SU-DHL-6 (cell line): Measurements from ENCODE around the gene HAP1.

ENCODE experiments used
- H2AFZ ChIP-seq: fragments of 200-600 bp; sonication (generic); 2 replicates; pipeline ENCODE4 v1.6.1; 2014; ENCODE audit warnings: low read depth, mild to moderate bottlenecking, moderate library complexity, mixed read lengths, antibody characterized with exemption, low read length; ENCODE audit not compliant: severe bottlenecking
- H3F3A ChIP-seq: fragments of 200-600 bp; shearing (Covaris generic); 2 replicates; pipeline ENCODE4 v1.6.0; 2016; ENCODE audit warnings: antibody characterized with exemption, mild to moderate bottlenecking; ENCODE audit not compliant: insufficient read depth
- H3K27ac ChIP-seq: fragments of 200-600 bp; sonication (generic); 2 replicates; pipeline ENCODE4 v1.5.1; 2016; ENCODE audit warnings: low read depth, mild to moderate bottlenecking, low read length, moderate library complexity, mixed read lengths
- H3K27me3 ChIP-seq: fragments of 200-600 bp; sonication (generic), shearing (Covaris generic); 2 replicates; pipeline ENCODE4 v1.6.0; 2014; ENCODE audit warnings: mild to moderate bottlenecking, low read length
- H3K36me3 ChIP-seq: fragments of 200-600 bp; sonication (generic); 2 replicates; pipeline ENCODE4 v1.6.1; 2014; ENCODE audit warnings: mild to moderate bottlenecking, low read length, mixed read lengths
- H3K4me2 ChIP-seq: fragments of 300-600, 200-600 bp; shearing (Covaris generic), sonication (generic); 2 replicates; pipeline ENCODE4 v1.6.0; 2014; ENCODE audit warnings: low read length, low read depth, mild to moderate bottlenecking; ENCODE audit not compliant: poor library complexity, severe bottlenecking
- H3K4me3 ChIP-seq: fragments of 200-600 bp; sonication (generic); 2 replicates; pipeline ENCODE4 v1.5.1; 2014; ENCODE audit warnings: antibody characterized with exemption, low read length, mild to moderate bottlenecking, mixed read lengths; ENCODE audit not compliant: insufficient read depth, poor library complexity, severe bottlenecking
- H3K79me2 ChIP-seq: fragments of 200-600 bp; sonication (generic); 2 replicates; pipeline ENCODE4 v1.6.1; 2014; ENCODE audit warnings: mild to moderate bottlenecking, low read length, moderate library complexity; ENCODE audit not compliant: insufficient read depth
- H3K9ac ChIP-seq: fragments of 200-600 bp; sonication (generic); 2 replicates; pipeline ENCODE4 v1.7.0; 2014; ENCODE audit warnings: mild to moderate bottlenecking, low read length
- H3K9me2 ChIP-seq: fragments of 200-600 bp; sonication (generic); replicated peaks from 2 replicates; pipeline ENCODE4 v1.6.1; 2014; ENCODE audit warnings: low read length; ENCODE audit not compliant: insufficient read depth
- H3K9me3 ChIP-seq: fragments of 200-600 bp; sonication (generic); 2 replicates; pipeline ENCODE4 v1.6.1; 2014; ENCODE audit warnings: low read length, mixed read lengths; ENCODE audit not compliant: insufficient read depth
- H4K20me1 ChIP-seq: fragments of 200-600 bp; sonication (generic); 2 replicates; pipeline ENCODE4 v1.6.1; 2014; ENCODE audit warnings: low read depth, mild to moderate bottlenecking, antibody characterized with exemption, low read length, moderate library complexity, mixed read lengths
- EZH2phosphoT487 ChIP-seq: fragments of 200-600 bp; sonication (generic), shearing (Covaris generic); conservative IDR thresholded peaks from 2 replicates; pipeline ENCODE4 v1.6.1; 2018; ENCODE audit warnings: mild to moderate bottlenecking, antibody characterized with exemption, low read length, moderate library complexity, mixed read lengths
- TF ChIP-seq, protein P1 (sequence below): fragments of 200-600 bp; sonication (generic); IDR thresholded peaks from one replicate; pipeline ENCODE4 v1.5.1; 2017; ENCODE audit warnings: antibody characterized with exemption, mild to moderate bottlenecking, low read length, moderate library complexity; ENCODE audit not compliant: insufficient read depth, poor library complexity, severe bottlenecking

HAP1 gene

DNA sequence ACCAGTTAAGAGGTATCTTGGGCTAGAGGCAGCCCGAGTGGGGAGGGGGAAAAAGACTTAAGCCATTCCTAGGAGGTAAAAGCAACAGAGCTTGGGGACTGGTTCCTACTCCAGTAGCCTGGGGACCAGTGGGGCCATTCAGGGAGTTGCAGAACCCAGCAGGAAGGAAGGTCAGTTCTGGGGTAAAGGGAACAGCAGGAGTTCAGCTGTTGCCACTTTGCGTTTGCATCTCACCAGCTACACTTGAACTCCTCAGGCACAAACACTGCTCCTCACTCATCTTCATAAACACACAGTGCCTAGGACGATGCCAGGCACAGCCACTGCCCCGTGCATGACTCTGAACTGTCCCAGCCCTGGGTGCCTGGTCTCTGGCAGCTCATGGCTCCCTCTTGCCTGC is 4.0 kb downstream of the HAP1 start:
- no peak overlapping the region for H3K9ac ChIP-seq
- no peaks in the 10 kb centered on the region for H3K36me3 ChIP-seq
- no peak overlapping the region for H2AFZ ChIP-seq
- H3K4me3 ChIP-seq = no peak overlapping the region
- H4K20me1 ChIP-seq = no peaks in the 10 kb centered on the region
- H3K79me2 ChIP-seq = no peaks in the 10 kb centered on the region
- no peaks in the 10 kb centered on the region for H3K27me3 ChIP-seq
- no peaks in the 10 kb centered on the region for H3F3A ChIP-seq
- H3K27ac ChIP-seq = no peak overlapping the region
- H3K4me2 ChIP-seq = no peak overlapping the region
- TF ChIP-seq, protein P1, sequence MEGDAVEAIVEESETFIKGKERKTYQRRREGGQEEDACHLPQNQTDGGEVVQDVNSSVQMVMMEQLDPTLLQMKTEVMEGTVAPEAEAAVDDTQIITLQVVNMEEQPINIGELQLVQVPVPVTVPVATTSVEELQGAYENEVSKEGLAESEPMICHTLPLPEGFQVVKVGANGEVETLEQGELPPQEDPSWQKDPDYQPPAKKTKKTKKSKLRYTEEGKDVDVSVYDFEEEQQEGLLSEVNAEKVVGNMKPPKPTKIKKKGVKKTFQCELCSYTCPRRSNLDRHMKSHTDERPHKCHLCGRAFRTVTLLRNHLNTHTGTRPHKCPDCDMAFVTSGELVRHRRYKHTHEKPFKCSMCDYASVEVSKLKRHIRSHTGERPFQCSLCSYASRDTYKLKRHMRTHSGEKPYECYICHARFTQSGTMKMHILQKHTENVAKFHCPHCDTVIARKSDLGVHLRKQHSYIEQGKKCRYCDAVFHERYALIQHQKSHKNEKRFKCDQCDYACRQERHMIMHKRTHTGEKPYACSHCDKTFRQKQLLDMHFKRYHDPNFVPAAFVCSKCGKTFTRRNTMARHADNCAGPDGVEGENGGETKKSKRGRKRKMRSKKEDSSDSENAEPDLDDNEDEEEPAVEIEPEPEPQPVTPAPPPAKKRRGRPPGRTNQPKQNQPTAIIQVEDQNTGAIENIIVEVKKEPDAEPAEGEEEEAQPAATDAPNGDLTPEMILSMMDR = no peak
- no peak for TF ChIP-seq EZH2phosphoT487
- H3K9me2 ChIP-seq = no peaks in the 10 kb centered on the region
- H3K9me3 ChIP-seq = no peaks in the 10 kb centered on the region

DNA sequence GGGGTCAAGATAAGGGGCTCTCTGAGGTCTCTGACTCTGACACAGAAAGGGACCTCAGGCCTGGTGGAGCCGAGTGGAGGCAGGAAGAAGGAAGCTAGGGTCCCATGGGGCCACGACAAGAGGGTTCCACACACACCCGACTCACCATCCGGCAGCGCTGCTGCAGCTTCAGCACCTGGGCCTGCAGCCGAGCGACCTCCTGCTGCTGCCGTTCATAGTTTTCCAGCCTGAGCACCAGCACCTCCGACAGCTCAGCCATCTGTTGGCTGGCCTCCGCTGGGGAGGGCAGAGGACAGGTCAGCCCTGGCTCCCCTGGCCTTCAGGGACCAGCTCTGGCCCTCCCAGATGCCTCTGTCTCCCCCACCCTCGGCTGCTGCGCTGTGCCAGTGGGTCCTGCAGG is 6.4 kb downstream of the HAP1 start:
- TF ChIP-seq, protein P1 = no peak
- TF ChIP-seq EZH2phosphoT487 = no peak
- no peak overlapping the region for H3K9ac ChIP-seq
- H3K9me3 ChIP-seq = no peaks in the 10 kb centered on the region
- H3K9me2 ChIP-seq = no peaks in the 10 kb centered on the region
- no peaks in the 10 kb centered on the region for H3K79me2 ChIP-seq
- no peaks in the 10 kb centered on the region for H4K20me1 ChIP-seq
- H3K27me3 ChIP-seq = no peaks in the 10 kb centered on the region
- H3K4me2 ChIP-seq = no peak overlapping the region
- H3K36me3 ChIP-seq = no peaks in the 10 kb centered on the region
- no peak overlapping the region for H3K4me3 ChIP-seq
- no peaks in the 10 kb centered on the region for H3F3A ChIP-seq
- no peak overlapping the region for H3K27ac ChIP-seq
- H2AFZ ChIP-seq = no peak overlapping the region

DNA sequence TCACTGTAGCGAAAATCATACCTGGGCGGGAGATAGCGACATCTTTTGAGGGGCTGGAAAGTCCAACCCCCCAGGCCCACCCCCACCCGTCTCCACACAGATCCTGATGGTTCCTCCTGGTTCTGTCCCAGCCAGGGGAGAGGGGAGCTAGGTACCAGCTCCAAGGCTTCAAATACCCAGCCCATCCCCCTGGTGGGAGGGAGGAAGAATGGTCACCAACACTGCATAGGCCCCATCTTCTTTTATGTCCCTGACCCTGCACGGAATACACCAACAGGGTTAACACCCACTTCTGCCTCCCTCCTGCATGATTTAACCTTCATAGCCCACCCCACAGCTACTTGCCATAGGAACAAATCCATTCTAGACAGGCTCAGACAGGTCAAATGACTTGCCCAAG is 9.3 kb downstream of the HAP1 start:
- no peaks in the 10 kb centered on the region for H3K79me2 ChIP-seq
- no peak overlapping the region for H3K4me2 ChIP-seq
- H3K36me3 ChIP-seq = no peaks in the 10 kb centered on the region
- no peaks in the 10 kb centered on the region for H3K27me3 ChIP-seq
- TF ChIP-seq EZH2phosphoT487 = no peak
- TF ChIP-seq, protein P1 = no peak
- H3K4me3 ChIP-seq = no peak overlapping the region
- H4K20me1 ChIP-seq = no peaks in the 10 kb centered on the region
- no peaks in the 10 kb centered on the region for H3K9me3 ChIP-seq
- no peak overlapping the region for H3K9ac ChIP-seq
- H3K9me2 ChIP-seq = no peaks in the 10 kb centered on the region
- H2AFZ ChIP-seq = no peak overlapping the region
- no peak overlapping the region for H3K27ac ChIP-seq
- H3F3A ChIP-seq = no peaks in the 10 kb centered on the region
